OCI-LY1 (cell line): ENCODE data around the gene DNAAF2.
A peak's percentile ranks its signal among the peaks of the same experiment; 100 is the strongest.

Experiments used
- H2AFZ ChIP-seq: fragments of 200-600 bp; sonication (generic), shearing (Covaris generic); 2 replicates; pipeline ENCODE4 v1.6.0; 2014; ENCODE audit warnings: antibody characterized with exemption, mild to moderate bottlenecking, low read length
- H3F3A ChIP-seq: fragments of 200-600 bp; sonication (generic), shearing (Covaris generic); 2 replicates; pipeline ENCODE4 v1.6.0; 2014; ENCODE audit warnings: mild to moderate bottlenecking, antibody characterized with exemption, low read length, moderate library complexity; ENCODE audit not compliant: insufficient read depth
- H3K27ac ChIP-seq: fragments of 200-600 bp; sonication (generic); 2 replicates; pipeline ENCODE4 v1.5.1; 2014; ENCODE audit warnings: low read length, mixed run types, mild to moderate bottlenecking, low read depth; ENCODE audit not compliant: poor library complexity, severe bottlenecking
- H3K27me3 ChIP-seq: fragments of 200-600 bp; sonication (generic); 2 replicates; pipeline ENCODE4 v1.6.0; 2014; ENCODE audit warnings: antibody characterized with exemption, mild to moderate bottlenecking, low read length, moderate library complexity; ENCODE audit not compliant: insufficient read depth
- H3K36me3 ChIP-seq: fragments of 200-600 bp; sonication (generic); 2 replicates; pipeline ENCODE4 v1.6.1; 2014; ENCODE audit warnings: mild to moderate bottlenecking, antibody characterized with exemption, low read length, moderate library complexity, mixed read lengths; ENCODE audit not compliant: insufficient read depth
- H3K4me1 ChIP-seq: fragments of 200-600 bp; sonication (generic); 2 replicates; pipeline ENCODE4 v1.5.1; 2014; ENCODE audit warnings: mild to moderate bottlenecking, low read length, moderate library complexity; ENCODE audit not compliant: insufficient read depth, severe bottlenecking
- H3K4me2 ChIP-seq: fragments of 200-600 bp; sonication (generic), shearing (Covaris generic); 2 replicates; pipeline ENCODE4 v1.6.1; 2014; ENCODE audit warnings: low read length
- H3K4me3 ChIP-seq: fragments of 200-600 bp; sonication (generic); 2 replicates; pipeline ENCODE4 v1.5.1; 2014; ENCODE audit warnings: low read length, low read depth, mild to moderate bottlenecking, mixed read lengths; ENCODE audit not compliant: poor library complexity, severe bottlenecking
- H3K79me2 ChIP-seq: fragments of 200-600 bp; shearing (Covaris generic); 2 replicates; pipeline ENCODE4 v1.6.1; 2016; ENCODE audit warnings: mixed run types, low read length, mixed read lengths; ENCODE audit not compliant: insufficient read depth
- H3K9ac ChIP-seq: fragments of 200-600 bp; sonication (generic), shearing (Covaris generic); 2 replicates; pipeline ENCODE4 v1.6.1; 2014; ENCODE audit warnings: mild to moderate bottlenecking, low read length, mixed read lengths
- H3K9me2 ChIP-seq: fragments of 200-600 bp; sonication (generic), shearing (Covaris generic); 2 replicates; pipeline ENCODE4 v1.6.1; 2014; ENCODE audit warnings: low read depth, mild to moderate bottlenecking, low read length, mixed read lengths
- H3K9me3 ChIP-seq: fragments of 200-600 bp; shearing (Covaris generic); 2 replicates; pipeline ENCODE4 v1.6.1; 2014; ENCODE audit warnings: low read length, mixed read lengths
- H4K20me1 ChIP-seq: fragments of 200-600 bp; sonication (generic), shearing (Covaris generic); 2 replicates; pipeline ENCODE4 v1.6.0; 2016; ENCODE audit warnings: mild to moderate bottlenecking, low read length; ENCODE audit not compliant: insufficient read depth
- CTCF ChIP-seq: fragments of 200-600 bp; sonication (generic), shearing (Covaris generic); IDR thresholded peaks from 2 replicates; pipeline ENCODE4 v1.5.1; 2017; ENCODE audit warnings: mild to moderate bottlenecking, antibody characterized with exemption, low read length, moderate library complexity, mixed read lengths
- EZH2 ChIP-seq: fragments of 200-600 bp; sonication (generic), shearing (Covaris generic); IDR thresholded peaks from 2 replicates; pipeline ENCODE4 v1.8.0; 2017; ENCODE audit warnings: borderline replicate concordance, mixed run types, mild to moderate bottlenecking, antibody characterized with exemption, low read length, moderate library complexity, mixed read lengths

DNAAF2 gene

GRCh38 chr14:49654511-49654910 is 19.5 kb upstream of the DNAAF2 start:
- no peaks in the 10 kb centered on the region for H3F3A ChIP-seq
- H4K20me1 ChIP-seq = no peaks in the 10 kb centered on the region
- H3K4me1 ChIP-seq = no peaks in the 10 kb centered on the region
- H3K4me2 ChIP-seq = no peak overlapping the region
- H3K9me2 ChIP-seq = no peaks in the 10 kb centered on the region
- no peak overlapping the region for H2AFZ ChIP-seq
- H3K9ac ChIP-seq = no peak overlapping the region
- no peak overlapping the region for H3K27ac ChIP-seq
- TF ChIP-seq CTCF (no peak), EZH2 (no peak)
- no peaks in the 10 kb centered on the region for H3K27me3 ChIP-seq
- no peaks in the 10 kb centered on the region for H3K79me2 ChIP-seq
- no peak overlapping the region for H3K4me3 ChIP-seq
- H3K36me3 ChIP-seq = peaks cover 32% of the 10 kb centered on the region
- no peaks in the 10 kb centered on the region for H3K9me3 ChIP-seq

- no peak overlapping the region for H3K4me2 ChIP-seq
- no peaks in the 10 kb centered on the region for H4K20me1 ChIP-seq
- H3F3A ChIP-seq = no peaks in the 10 kb centered on the region
- no peaks in the 10 kb centered on the region for H3K4me1 ChIP-seq
- no peak overlapping the region for H2AFZ ChIP-seq
- no peak overlapping the region for H3K9ac ChIP-seq
- H3K79me2 ChIP-seq = no peaks in the 10 kb centered on the region
- H3K9me3 ChIP-seq = no peaks in the 10 kb centered on the region
- H3K4me3 ChIP-seq = no peak overlapping the region
- TF ChIP-seq EZH2 (no peak), CTCF (no peak)
- no peak overlapping the region for H3K27ac ChIP-seq
- H3K27me3 ChIP-seq = no peaks in the 10 kb centered on the region
- no peaks in the 10 kb centered on the region for H3K9me2 ChIP-seq
- H3K36me3 ChIP-seq = peaks cover 36% of the 10 kb centered on the region
These were observed 18.5 kb upstream of the DNAAF2 start for GRCh38 chr14:49653508-49653907.

- Histone ChIP-seq H3F3A (no peaks in the 10 kb centered on the region), H4K20me1 (no peaks in the 10 kb centered on the region), H3K27ac (peak overlapping the region; percentile 34), H3K9ac (no peak overlapping the region), H3K36me3 (peaks cover 44% of the 10 kb centered on the region), H3K79me2 (no peaks in the 10 kb centered on the region), H3K4me3 (no peak overlapping the region), H3K4me1 (peaks cover 19% of the 10 kb centered on the region), H2AFZ (no peak overlapping the region), H3K27me3 (no peaks in the 10 kb centered on the region), H3K9me2 (no peaks in the 10 kb centered on the region), H3K9me3 (no peaks in the 10 kb centered on the region), H3K4me2 (peak overlapping the region; percentile 24; the same call in 1 of the 2 replicates)
- TF ChIP-seq CTCF (no peak), EZH2 (no peak)
These were observed 7.1 kb upstream of the DNAAF2 start for GRCh38 chr14:49642163-49642562.
